ENCODE data around the gene LCNL1. TPM values are rescaled to one million over a fixed set of nuclear protein-coding genes. Genes with fewer than 3 reads are reported as not detected.

LCNL1 gene
- total RNA-seq, 1 donor from 2014 or later = not detected

DNA sequence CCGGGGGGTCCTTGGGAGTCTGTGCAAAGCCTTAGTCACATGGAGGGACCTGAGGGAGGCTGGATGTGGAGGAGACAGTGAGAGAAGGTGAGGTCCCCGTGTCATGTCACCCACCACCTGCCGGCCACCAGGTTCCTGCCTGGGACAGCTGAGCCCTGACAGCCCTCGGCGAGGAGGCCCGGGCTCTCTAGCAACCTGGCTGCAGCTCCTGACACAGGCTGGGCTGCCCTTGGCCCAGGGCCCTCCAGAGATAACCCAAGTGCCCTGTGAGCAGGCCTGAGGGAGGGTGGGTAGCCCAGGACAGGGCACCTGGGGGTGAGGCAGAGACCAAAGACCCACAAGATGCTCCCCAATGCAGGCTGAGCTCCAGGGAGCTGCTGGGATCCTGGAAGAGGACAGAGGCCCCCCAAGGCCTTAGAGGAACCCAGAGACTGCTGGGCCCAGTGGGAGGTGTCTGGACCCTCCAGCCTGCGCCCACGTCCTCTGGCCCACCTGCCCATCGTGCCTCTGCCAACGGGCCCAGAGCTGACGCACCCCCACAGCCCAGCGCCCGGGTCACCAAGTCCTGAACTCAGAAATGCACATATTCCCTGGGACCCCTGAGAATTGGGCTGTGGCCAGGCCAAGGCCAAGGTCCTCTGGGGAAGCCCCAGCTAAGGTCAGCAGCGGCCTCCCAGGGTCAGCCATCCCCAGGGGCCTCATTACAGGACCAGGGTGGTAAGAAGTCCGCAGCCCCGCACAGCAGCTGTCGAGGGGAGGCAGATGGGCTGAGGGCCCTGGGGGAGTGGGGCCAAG lies 14.3 kb upstream of the LCNL1 start:
- no peak for DNase-seq (ENCODE audit: low spot score)
- Mint-ChIP-seq H3K27ac (ENCODE audit: unreplicated experiment) (no peak overlapping the region), H3K27me3 (ENCODE audit: unreplicated experiment) (peaks cover 6% of the 10 kb centered on the region), H3K9me3 (ENCODE audit: unreplicated experiment) (no peaks in the 10 kb centered on the region), H3K4me1 (ENCODE audit: unreplicated experiment) (no peaks in the 10 kb centered on the region), H3K4me3 (ENCODE audit: unreplicated experiment) (no peak overlapping the region), H3K36me3 (ENCODE audit: low read depth, unreplicated experiment) (no peaks in the 10 kb centered on the region)
- TF ChIP-seq, protein P1, sequence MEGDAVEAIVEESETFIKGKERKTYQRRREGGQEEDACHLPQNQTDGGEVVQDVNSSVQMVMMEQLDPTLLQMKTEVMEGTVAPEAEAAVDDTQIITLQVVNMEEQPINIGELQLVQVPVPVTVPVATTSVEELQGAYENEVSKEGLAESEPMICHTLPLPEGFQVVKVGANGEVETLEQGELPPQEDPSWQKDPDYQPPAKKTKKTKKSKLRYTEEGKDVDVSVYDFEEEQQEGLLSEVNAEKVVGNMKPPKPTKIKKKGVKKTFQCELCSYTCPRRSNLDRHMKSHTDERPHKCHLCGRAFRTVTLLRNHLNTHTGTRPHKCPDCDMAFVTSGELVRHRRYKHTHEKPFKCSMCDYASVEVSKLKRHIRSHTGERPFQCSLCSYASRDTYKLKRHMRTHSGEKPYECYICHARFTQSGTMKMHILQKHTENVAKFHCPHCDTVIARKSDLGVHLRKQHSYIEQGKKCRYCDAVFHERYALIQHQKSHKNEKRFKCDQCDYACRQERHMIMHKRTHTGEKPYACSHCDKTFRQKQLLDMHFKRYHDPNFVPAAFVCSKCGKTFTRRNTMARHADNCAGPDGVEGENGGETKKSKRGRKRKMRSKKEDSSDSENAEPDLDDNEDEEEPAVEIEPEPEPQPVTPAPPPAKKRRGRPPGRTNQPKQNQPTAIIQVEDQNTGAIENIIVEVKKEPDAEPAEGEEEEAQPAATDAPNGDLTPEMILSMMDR (IDR thresholded peaks at IDR 0.05; ENCODE audit: unreplicated experiment) = no peak

- H3K36me3 Mint-ChIP-seq (ENCODE audit: low read depth, unreplicated experiment) = no peaks in the 10 kb centered on the region
- H3K4me1 Mint-ChIP-seq (ENCODE audit: unreplicated experiment) = no peaks in the 10 kb centered on the region
- TF ChIP-seq, protein P1 (IDR thresholded peaks at IDR 0.05; ENCODE audit: unreplicated experiment) = no peak
- H3K27ac Mint-ChIP-seq (ENCODE audit: unreplicated experiment) = no peak overlapping the region
- H3K27me3 Mint-ChIP-seq (ENCODE audit: unreplicated experiment) = peaks cover 6% of the 10 kb centered on the region
- no peak for DNase-seq (ENCODE audit: low spot score)
- H3K4me3 Mint-ChIP-seq (ENCODE audit: unreplicated experiment) = no peak overlapping the region
- no peaks in the 10 kb centered on the region for H3K9me3 Mint-ChIP-seq (ENCODE audit: unreplicated experiment)
These were observed 13.6 kb upstream of the LCNL1 start for GRCh38 chr9:136969150-136969549.

DNA sequence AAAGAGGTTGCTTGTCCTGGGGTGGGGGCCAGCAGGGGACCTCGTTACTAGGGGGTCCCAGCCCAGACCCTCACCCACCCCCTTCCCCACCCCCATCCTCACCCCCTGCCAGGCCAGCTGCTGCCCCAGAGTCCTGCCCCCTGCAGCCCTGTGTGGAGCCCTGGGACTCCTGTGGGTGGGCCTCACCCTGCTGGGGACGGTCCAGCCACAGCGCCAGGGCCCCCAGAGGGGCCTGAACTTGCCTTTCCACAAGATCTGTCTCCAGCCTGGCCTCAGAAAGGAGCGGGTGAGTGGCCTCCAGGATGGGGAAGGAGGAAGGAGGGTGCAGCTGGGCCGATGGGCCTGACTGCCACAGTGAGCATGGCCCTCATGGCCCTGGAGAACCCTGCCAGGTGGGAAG lies 13.0 kb upstream of the LCNL1 start:
- Mint-ChIP-seq H3K27me3 (ENCODE audit: unreplicated experiment) (peaks cover 6% of the 10 kb centered on the region), H3K9me3 (ENCODE audit: unreplicated experiment) (no peaks in the 10 kb centered on the region), H3K36me3 (ENCODE audit: low read depth, unreplicated experiment) (no peaks in the 10 kb centered on the region), H3K4me1 (ENCODE audit: unreplicated experiment) (no peaks in the 10 kb centered on the region), H3K27ac (ENCODE audit: unreplicated experiment) (no peak overlapping the region), H3K4me3 (ENCODE audit: unreplicated experiment) (no peak overlapping the region)
- TF ChIP-seq, protein P1 (IDR thresholded peaks at IDR 0.05; ENCODE audit: unreplicated experiment) = no peak
- DNase-seq (ENCODE audit: low spot score) = no peak

GRCh38 chr9:136970361-136970760 lies 12.4 kb upstream of the LCNL1 start:
- TF ChIP-seq, protein P1 (IDR thresholded peaks at IDR 0.05; ENCODE audit: unreplicated experiment) = no peak
- Mint-ChIP-seq H3K27me3 (ENCODE audit: unreplicated experiment) (peaks cover 5% of the 10 kb centered on the region), H3K27ac (ENCODE audit: unreplicated experiment) (no peak overlapping the region), H3K9me3 (ENCODE audit: unreplicated experiment) (no peaks in the 10 kb centered on the region), H3K36me3 (ENCODE audit: low read depth, unreplicated experiment) (no peaks in the 10 kb centered on the region), H3K4me3 (ENCODE audit: unreplicated experiment) (no peak overlapping the region), H3K4me1 (ENCODE audit: unreplicated experiment) (no peaks in the 10 kb centered on the region)
- no peak for DNase-seq (ENCODE audit: low spot score)

GRCh38 chr9:136971746-136972145 lies 11.0 kb upstream of the LCNL1 start:
- TF ChIP-seq, protein P1 (IDR thresholded peaks at IDR 0.05; ENCODE audit: unreplicated experiment) = no peak
- no peaks in the 10 kb centered on the region for H3K27me3 Mint-ChIP-seq (ENCODE audit: unreplicated experiment)
- DNase-seq (ENCODE audit: low spot score) = no peak
- H3K4me1 Mint-ChIP-seq (ENCODE audit: unreplicated experiment) = no peaks in the 10 kb centered on the region
- H3K4me3 Mint-ChIP-seq (ENCODE audit: unreplicated experiment) = no peak overlapping the region
- no peaks in the 10 kb centered on the region for H3K9me3 Mint-ChIP-seq (ENCODE audit: unreplicated experiment)
- H3K36me3 Mint-ChIP-seq (ENCODE audit: low read depth, unreplicated experiment) = no peaks in the 10 kb centered on the region
- H3K27ac Mint-ChIP-seq (ENCODE audit: unreplicated experiment) = no peak overlapping the region
